GM19238 (cell line): ENCODE measurements around the gene IBSP.

Source experiments
- DNase-seq: peaks from one replicate; pipeline ENCODE4 v3.0.0; 2011; ENCODE audit warnings: low spot score; ENCODE audit not compliant: insufficient read length

Gene IBSP

GRCh38 chr4:87799301-87800113, at the start of gene IBSP:
IBSP (plus strand) TSS chr4:87799554; CDS start chr4:87802362, 2,808 bp downstream.
- no peak for DNase-seq

- no peak for DNase-seq
Observed at GRCh38 chr4:87749883-87750282, 49.5 kb upstream of the IBSP start.

GRCh38 chr4:87758270-87758669, 41.1 kb upstream of the IBSP start:
- no peak for DNase-seq

GRCh38 chr4:87762311-87762710, 37.0 kb upstream of the IBSP start:
- no peak for DNase-seq

GRCh38 chr4:87781569-87781968, 17.8 kb upstream of the IBSP start:
- DNase-seq, result no peak

GRCh38 chr4:87783781-87784180, 15.6 kb upstream of the IBSP start:
- no peak for DNase-seq

- no peak for DNase-seq
Observed at GRCh38 chr4:87785731-87786509, 13.4 kb upstream of the IBSP start.

- DNase-seq, result no peak
Observed at GRCh38 chr4:87802858-87803257, 3.5 kb downstream of the IBSP start.

GRCh38 chr4:87803421-87803820, 4.1 kb downstream of the IBSP start:
- DNase-seq, result no peak

GRCh38 chr4:87804871-87805270, 5.5 kb downstream of the IBSP start:
- DNase-seq, result no peak

- DNase-seq, result no peak
Observed at GRCh38 chr4:87805971-87806370, 6.6 kb downstream of the IBSP start.

GRCh38 chr4:87806520-87806919, 7.2 kb downstream of the IBSP start:
- no peak for DNase-seq

GRCh38 chr4:87807402-87807801, 8.0 kb downstream of the IBSP start:
- DNase-seq, result no peak

- no peak for DNase-seq
Observed at GRCh38 chr4:87811977-87812376, 12.6 kb downstream of the IBSP start.

- no peak for DNase-seq
Observed at GRCh38 chr4:87819281-87819919, 20.0 kb downstream of the IBSP start.

GRCh38 chr4:87823200-87823599, 23.8 kb downstream of the IBSP start:
- DNase-seq, result no peak

GRCh38 chr4:87823724-87824123, 24.4 kb downstream of the IBSP start:
- no peak for DNase-seq

- no peak for DNase-seq
Observed at GRCh38 chr4:87824352-87824751, 25.0 kb downstream of the IBSP start.

- DNase-seq, result no peak
Observed at GRCh38 chr4:87832669-87833068, 33.3 kb downstream of the IBSP start, which contains the start of gene MEPE. MEPE (plus strand) TSS chr4:87832969; CDS start chr4:87834715, 1,746 bp downstream.

- DNase-seq, result no peak
Observed at GRCh38 chr4:87834401-87834800, 35.0 kb downstream of the IBSP start.

GRCh38 chr4:87835197-87835596, 35.8 kb downstream of the IBSP start:
- DNase-seq, result no peak

- no peak for DNase-seq
Observed at GRCh38 chr4:87835743-87836142, 36.4 kb downstream of the IBSP start.
